H1 (cell line): ENCODE data around the gene FAM50A. TPM values are rescaled to one million over a fixed set of nuclear protein-coding genes. Genes with fewer than 3 reads are reported as not detected.

Experiments
- ASH2L ChIP-seq: fragments of 200-600, 300-600 bp; sonication (generic); IDR thresholded peaks from one replicate; pipeline ENCODE4 v1.7.1; 2017; ENCODE audit warnings: low read length
- BCL11A ChIP-seq, 2 experiments: IDR thresholded peaks; one replicate each; pipeline ENCODE4 v1.6.1; 2011; ENCODE audit warnings: low read depth in 2 of 2, low read length in 2 of 2, mild to moderate bottlenecking in 2 of 2
- CHD1 ChIP-seq: IDR thresholded peaks from 2 replicates; pipeline ENCODE4 v1.6.1; 2012; ENCODE audit warnings: low read depth, low read length, improper control_type of control experiment
- EGR1 ChIP-seq: IDR thresholded peaks from 2 replicates; pipeline ENCODE4 v1.6.1; 2011; ENCODE audit warnings: low read depth, low read length, borderline replicate concordance
- GABPA ChIP-seq: IDR thresholded peaks from 2 replicates; pipeline ENCODE4 v1.6.1; 2011; ENCODE audit warnings: mild to moderate bottlenecking, low read length, moderate library complexity, borderline replicate concordance; ENCODE audit not compliant: insufficient read depth
- JUN ChIP-seq: IDR thresholded peaks from 2 replicates; pipeline ENCODE4 v1.6.1; 2011; ENCODE audit warnings: low read depth, mild to moderate bottlenecking, improper control_type of control experiment, low read length
- JUND ChIP-seq: IDR thresholded peaks from 2 replicates; pipeline ENCODE4 v1.6.1; 2011; ENCODE audit warnings: mild to moderate bottlenecking, improper control_type of control experiment, low read length
- KDM1A ChIP-seq: fragments of 200-600, 300-600 bp; sonication (generic); IDR thresholded peaks from 2 replicates; pipeline ENCODE4 v1.7.1; 2016; ENCODE audit warnings: mild to moderate bottlenecking, low read length, borderline replicate concordance
- MAFK ChIP-seq: IDR thresholded peaks from 2 replicates; pipeline ENCODE4 v1.6.1; 2012; ENCODE audit warnings: low read depth, mild to moderate bottlenecking, improper control_type of control experiment, low read length
- POLR2A ChIP-seq, 2 experiments: IDR thresholded peaks; 1 replicate in 1 of 2; 2 replicates in 1 of 2; pipeline ENCODE4 v1.6.1; 2011; ENCODE audit warnings: low read depth in 2 of 2, low read length in 2 of 2, mild to moderate bottlenecking in 2 of 2; ENCODE audit errors: control extremely low read depth in 1 of 2
- POU5F1 ChIP-seq: IDR thresholded peaks from 2 replicates; pipeline ENCODE4 v1.6.1; 2011; ENCODE audit warnings: low read depth, mild to moderate bottlenecking, low read length, moderate library complexity
- RAD21 ChIP-seq, 2 experiments: IDR thresholded peaks in 1 of 2; conservative IDR thresholded peaks in 1 of 2; 2 replicates each; pipeline ENCODE4 v1.6.1; 2011; ENCODE audit warnings: low read depth in 2 of 2, low read length in 2 of 2, improper control_type of control experiment in 1 of 2, inconsistent platforms in 1 of 2, mild to moderate bottlenecking in 1 of 2, moderate library complexity in 1 of 2
- RBBP5 ChIP-seq: IDR thresholded peaks from 2 replicates; pipeline ENCODE4 v1.7.1; 2012; ENCODE audit warnings: low read depth, mild to moderate bottlenecking, inconsistent platforms, low read length, moderate library complexity, borderline replicate concordance
- RXRA ChIP-seq: IDR thresholded peaks from 2 replicates; pipeline ENCODE4 v1.6.1; 2011; ENCODE audit warnings: low read depth, mild to moderate bottlenecking, low read length, moderate library complexity; ENCODE audit not compliant: insufficient read depth
- SIN3A ChIP-seq, 2 experiments: IDR thresholded peaks in 1 of 2; conservative IDR thresholded peaks in 1 of 2; 2 replicates each; pipeline ENCODE4 v1.6.1; 2011 to 2012; ENCODE audit warnings: low read length in 2 of 2, improper control_type of control experiment in 1 of 2, low read depth in 1 of 2, mild to moderate bottlenecking in 1 of 2
- SIRT6 ChIP-seq: IDR thresholded peaks from one replicate; pipeline ENCODE4 v1.7.1; 2012; ENCODE audit warnings: low read length, inconsistent platforms
- SP1 ChIP-seq: IDR thresholded peaks from 2 replicates; pipeline ENCODE4 v1.6.1; 2011; ENCODE audit warnings: low read depth, low read length
- TAF1 ChIP-seq: IDR thresholded peaks from 2 replicates; pipeline ENCODE4 v1.6.1; 2011; ENCODE audit warnings: mild to moderate bottlenecking, low read depth, low read length
- TBP ChIP-seq: IDR thresholded peaks from 2 replicates; pipeline ENCODE4 v1.6.1; 2011; ENCODE audit warnings: low read depth, low read length, improper control_type of control experiment
- TCF12 ChIP-seq: IDR thresholded peaks from 2 replicates; pipeline ENCODE4 v1.6.1; 2011; ENCODE audit warnings: low read depth, mild to moderate bottlenecking, low read length
- TEAD4 ChIP-seq: IDR thresholded peaks from 2 replicates; pipeline ENCODE4 v1.6.1; 2012; ENCODE audit warnings: low read depth, low read length, inconsistent platforms, mixed read lengths
- YY1 ChIP-seq: IDR thresholded peaks from 2 replicates; pipeline ENCODE4 v1.6.1; 2011; ENCODE audit warnings: low read depth, mild to moderate bottlenecking, low read length
- polyA plus RNA-seq, 7 experiments: library from polyadenylated mRNA; depleted of rRNA in 3 of 7; stranded (reverse) in 5 of 7; unstranded in 2 of 7; fragments of >200 nt in 5 of 7; fragments of 200-250 nt in 2 of 7; gene quantifications; 1 replicate in 5 of 7; 2 replicates in 1 of 7; 4 replicates in 1 of 7; pipeline versions ENCODE4 v1.2.1 to v1.2.3, GENCODE V29; 2011 to 2013; ENCODE audit warnings: missing spikeins in 2 of 7, mixed read lengths in 2 of 7
- total RNA-seq: library from RNA; stranded (reverse); fragmentation: NEBNext Ultra II Directional; extraction: Animal tissue kit (Norgen Biotek cat#: 25700); gene quantifications from 2 replicates; pipeline ENCODE4 v1.2.1, GENCODE V29; 2021
- TF ChIP-seq, protein P1 (sequence below): IDR thresholded peaks from 2 replicates; pipeline ENCODE4 v1.6.1; 2011; ENCODE audit warnings: low read length, improper control_type of control experiment
- TF ChIP-seq, protein P2 (sequence below): IDR thresholded peaks from 2 replicates; pipeline ENCODE4 v1.6.1; 2012; ENCODE audit warnings: inconsistent platforms

Gene FAM50A
- total and polyA plus RNA-seq, 2 of the 8 experiments (the other 6 are each of a cell fraction or from before 2014, with no cell fraction given): 30.7 to 48.7 TPM

DNA sequence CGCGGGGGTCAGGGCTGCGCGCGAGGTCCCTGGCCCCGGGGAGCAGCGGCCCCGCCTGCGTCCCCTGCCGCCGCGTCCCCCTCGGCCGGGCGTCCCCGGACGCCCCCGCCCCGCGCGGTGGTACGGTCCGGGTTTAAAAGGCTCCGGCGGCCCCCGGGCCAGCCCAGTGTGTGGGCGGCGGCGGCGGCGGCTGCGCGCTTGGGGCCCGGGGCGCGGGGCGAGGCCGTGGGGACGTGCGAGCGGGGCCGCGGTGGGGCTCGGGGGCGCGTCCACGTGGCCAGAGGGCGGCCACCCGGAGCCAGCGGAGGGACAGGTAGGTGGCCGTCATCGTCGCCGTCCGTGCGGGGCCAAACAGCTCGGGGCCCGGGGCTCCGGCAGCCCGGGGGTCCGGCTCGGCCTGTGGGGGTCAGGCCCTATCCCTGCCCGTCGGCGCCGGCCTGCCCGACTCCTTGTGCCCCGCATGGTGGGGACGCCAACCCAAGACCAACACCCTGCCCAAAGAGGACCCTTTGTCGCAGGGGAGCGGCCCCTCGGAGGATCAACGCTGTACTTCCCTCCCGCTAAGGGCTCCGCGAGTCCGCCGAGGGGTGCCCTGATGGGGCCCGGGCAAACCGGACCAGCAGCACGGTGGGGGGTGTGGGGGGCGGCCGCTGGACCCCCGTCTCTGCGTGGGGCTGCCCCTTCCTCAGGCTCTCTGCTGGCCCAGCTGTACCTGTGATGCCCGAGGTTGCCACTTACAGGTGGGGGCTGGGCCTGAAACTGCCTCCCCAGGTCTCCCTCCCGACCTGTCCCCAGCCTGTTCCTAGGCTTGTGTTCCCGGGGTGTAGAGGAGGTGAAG, 14.4 kb downstream of the FAM50A start, which contains the start of gene PLXNA3 (continued):
- no peak for TF ChIP-seq RAD21 (IDR thresholded peaks at IDR 0.05 in 1 of 2, conservative IDR thresholded peaks at IDR 0.05 in 1 of 2; ENCODE audit: low read depth in 2 of 2, low read length in 2 of 2)
- no peak for TF ChIP-seq CHD1
- no peak for TF ChIP-seq TCF12
- no peak; the same call in 1 of the 2 replicates for TF ChIP-seq EGR1
- no peak for TF ChIP-seq KDM1A
- TF ChIP-seq POLR2A (IDR thresholded peaks at IDR 0.05; ENCODE audit: control extremely low read depth in 1 of 2, low read depth in 2 of 2, low read length in 2 of 2): peak in 1 of 2 experiments; percentile 27; a peak in 1 of 3 replicates
- 0 out of 2 replicates have a peak, but pooled peaks have one; percentile 30 for TF ChIP-seq JUND
- TF ChIP-seq JUN: no peak
- TF ChIP-seq RBBP5: no peak
- TF ChIP-seq SIN3A (conservative IDR thresholded peaks at IDR 0.05 in 1 of 2, IDR thresholded peaks at IDR 0.05 in 1 of 2; ENCODE audit: low read depth in 1 of 2, low read length in 2 of 2): no peak
- TF ChIP-seq TBP: peak; percentile 71; the same call in 1 of the 2 replicates
- peak; percentile 79 for TF ChIP-seq TAF1
- TF ChIP-seq SP1: no peak
- no peak for TF ChIP-seq TEAD4
- TF ChIP-seq POU5F1: no peak
- no peak for TF ChIP-seq RXRA
- TF ChIP-seq YY1: no peak
- no peak for TF ChIP-seq BCL11A (IDR thresholded peaks at IDR 0.05; ENCODE audit: low read depth in 2 of 2, low read length in 2 of 2)
- no peak for TF ChIP-seq SIRT6
- TF ChIP-seq GABPA: no peak
- TF ChIP-seq, protein P1, sequence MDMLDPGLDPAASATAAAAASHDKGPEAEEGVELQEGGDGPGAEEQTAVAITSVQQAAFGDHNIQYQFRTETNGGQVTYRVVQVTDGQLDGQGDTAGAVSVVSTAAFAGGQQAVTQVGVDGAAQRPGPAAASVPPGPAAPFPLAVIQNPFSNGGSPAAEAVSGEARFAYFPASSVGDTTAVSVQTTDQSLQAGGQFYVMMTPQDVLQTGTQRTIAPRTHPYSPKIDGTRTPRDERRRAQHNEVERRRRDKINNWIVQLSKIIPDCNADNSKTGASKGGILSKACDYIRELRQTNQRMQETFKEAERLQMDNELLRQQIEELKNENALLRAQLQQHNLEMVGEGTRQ: no peak
- TF ChIP-seq, protein P2, sequence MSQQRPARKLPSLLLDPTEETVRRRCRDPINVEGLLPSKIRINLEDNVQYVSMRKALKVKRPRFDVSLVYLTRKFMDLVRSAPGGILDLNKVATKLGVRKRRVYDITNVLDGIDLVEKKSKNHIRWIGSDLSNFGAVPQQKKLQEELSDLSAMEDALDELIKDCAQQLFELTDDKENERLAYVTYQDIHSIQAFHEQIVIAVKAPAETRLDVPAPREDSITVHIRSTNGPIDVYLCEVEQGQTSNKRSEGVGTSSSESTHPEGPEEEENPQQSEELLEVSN: no peak
- no peak for TF ChIP-seq ASH2L
- no peak for TF ChIP-seq MAFK
